Renal cortical epithelial cell (primary cell): Measurements from ENCODE around the gene IYD. TPM values are rescaled to one million over a fixed set of nuclear protein-coding genes. Genes with fewer than 3 reads are reported as not detected.

Source experiments
- DNase-seq: peaks from one replicate; pipeline ENCODE4 v3.0.0-alpha.2; 2011; ENCODE audit warnings: low read depth
- total RNA-seq: library from RNA; depleted of rRNA; stranded (reverse); fragments of >200 nt; gene quantifications from 2 replicates; pipeline ENCODE4 v1.2.3, GENCODE V29; 2014

Gene IYD
- under 0.01 and 0.30 TPM in 2 replicates for total RNA-seq

DNA sequence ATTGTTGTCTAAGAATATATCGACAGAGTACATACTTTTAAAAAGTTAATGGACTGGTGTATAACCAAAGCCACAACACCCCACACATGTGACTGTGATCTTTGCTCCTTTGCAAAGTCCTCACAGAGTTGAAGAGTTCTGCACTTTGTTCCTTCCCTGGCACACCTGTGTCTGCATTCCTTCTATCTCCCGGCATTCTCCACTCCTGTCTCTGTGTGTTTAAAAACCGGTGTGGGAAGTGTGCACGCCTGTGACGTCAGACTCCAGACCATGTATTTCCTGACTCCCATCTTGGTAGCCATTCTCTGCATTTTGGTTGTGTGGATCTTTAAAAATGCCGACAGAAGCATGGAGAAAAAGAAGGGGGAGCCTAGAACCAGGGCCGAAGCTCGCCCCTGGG is at the start of gene IYD:
TSS of gene IYD (plus strand) at position 251 of the 400 bp plus-strand sequence. CDS start at position 271, 20 bp downstream.
- DNase-seq: peak; percentile 77

DNA sequence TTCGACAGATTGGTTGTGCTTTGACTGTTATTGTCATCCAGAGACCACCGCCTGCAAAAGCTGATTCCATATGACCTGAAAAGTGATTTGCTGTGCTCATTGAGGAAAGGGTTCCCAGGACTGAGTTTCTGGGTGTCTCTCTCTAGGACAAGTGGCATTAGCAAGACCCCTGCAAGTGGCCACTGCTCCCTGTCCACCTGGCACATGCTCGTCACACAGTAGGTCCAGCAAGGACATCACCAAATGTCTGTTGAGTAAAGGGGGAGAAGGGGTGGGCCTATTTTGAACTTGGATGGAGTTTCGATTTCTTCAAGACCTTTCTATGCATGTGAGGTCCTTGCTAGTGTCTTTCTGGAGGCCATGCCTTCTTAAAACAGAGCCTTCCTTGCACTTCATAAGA is 48.9 kb upstream of the IYD start:
- DNase-seq: no peak

- DNase-seq: no peak
These were observed 48.4 kb upstream of the IYD start for GRCh38 chr6:150320442-150320841.

DNA sequence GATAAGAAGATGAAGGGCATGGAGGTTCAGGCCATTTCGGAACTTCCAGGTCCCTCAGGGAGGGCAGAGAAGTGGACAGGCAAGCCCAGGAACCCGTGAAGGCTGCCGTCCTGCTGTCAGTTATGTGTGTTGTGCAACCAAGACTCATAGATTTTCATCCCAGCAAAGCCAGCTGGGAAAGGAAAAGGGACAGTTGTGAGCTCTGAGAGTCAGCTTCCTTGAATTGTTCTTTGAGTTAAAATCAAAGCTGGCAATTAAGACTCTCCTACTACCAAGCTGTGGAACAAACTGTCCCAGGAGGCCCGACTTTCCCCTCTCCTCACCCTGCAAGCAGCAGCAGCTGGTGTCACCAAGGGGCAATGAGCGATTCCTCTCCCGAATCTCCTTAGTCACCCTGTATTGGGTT is 46.3 kb upstream of the IYD start:
- DNase-seq: no peak

- DNase-seq: no peak
These were observed 45.6 kb upstream of the IYD start for GRCh38 chr6:150323205-150323604.

- DNase-seq: peak; percentile 55
These were observed 44.8 kb upstream of the IYD start for GRCh38 chr6:150324044-150324443.

DNA sequence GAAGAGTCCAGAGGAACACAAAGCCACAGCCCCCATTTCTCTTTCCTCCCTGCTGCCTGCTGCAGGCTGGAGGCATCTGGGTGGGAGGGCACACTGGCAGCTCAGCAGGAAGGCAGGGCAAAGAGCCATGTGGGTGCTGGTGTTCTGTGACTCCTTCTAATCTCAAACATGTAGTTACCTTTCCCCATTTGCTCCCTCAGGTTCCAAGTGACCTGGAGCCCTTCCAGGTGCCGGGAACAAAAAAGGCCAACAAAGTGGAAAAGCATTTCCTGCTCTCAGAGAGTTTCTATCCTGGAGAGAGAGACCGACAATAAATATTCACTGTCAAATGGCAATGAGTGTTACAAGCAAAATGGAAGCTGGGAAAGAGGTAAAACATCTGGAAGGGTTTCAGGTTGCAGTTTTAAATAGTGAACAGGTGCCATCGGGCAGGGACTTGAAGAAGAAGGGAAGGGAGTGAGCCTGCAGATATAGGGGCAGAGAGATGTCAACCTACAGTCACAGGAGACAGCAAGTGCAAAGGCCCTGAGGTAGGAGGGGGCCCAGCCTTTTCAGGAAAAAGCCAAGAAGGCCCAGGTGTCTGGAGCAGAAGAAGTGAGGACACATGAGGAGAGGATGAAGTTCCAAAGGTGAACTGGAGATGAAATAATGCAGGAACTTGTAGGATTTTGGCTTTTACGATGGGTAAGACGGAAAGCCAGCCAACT is 43.6 kb upstream of the IYD start:
- DNase-seq: peak; percentile 61

GRCh38 chr6:150327117-150327774 is 41.6 kb upstream of the IYD start:
- no peak for DNase-seq

- DNase-seq: no peak
These were observed 39.9 kb upstream of the IYD start for GRCh38 chr6:150328744-150329405.

GRCh38 chr6:150331344-150331743 is 37.5 kb upstream of the IYD start:
- DNase-seq: no peak

DNA sequence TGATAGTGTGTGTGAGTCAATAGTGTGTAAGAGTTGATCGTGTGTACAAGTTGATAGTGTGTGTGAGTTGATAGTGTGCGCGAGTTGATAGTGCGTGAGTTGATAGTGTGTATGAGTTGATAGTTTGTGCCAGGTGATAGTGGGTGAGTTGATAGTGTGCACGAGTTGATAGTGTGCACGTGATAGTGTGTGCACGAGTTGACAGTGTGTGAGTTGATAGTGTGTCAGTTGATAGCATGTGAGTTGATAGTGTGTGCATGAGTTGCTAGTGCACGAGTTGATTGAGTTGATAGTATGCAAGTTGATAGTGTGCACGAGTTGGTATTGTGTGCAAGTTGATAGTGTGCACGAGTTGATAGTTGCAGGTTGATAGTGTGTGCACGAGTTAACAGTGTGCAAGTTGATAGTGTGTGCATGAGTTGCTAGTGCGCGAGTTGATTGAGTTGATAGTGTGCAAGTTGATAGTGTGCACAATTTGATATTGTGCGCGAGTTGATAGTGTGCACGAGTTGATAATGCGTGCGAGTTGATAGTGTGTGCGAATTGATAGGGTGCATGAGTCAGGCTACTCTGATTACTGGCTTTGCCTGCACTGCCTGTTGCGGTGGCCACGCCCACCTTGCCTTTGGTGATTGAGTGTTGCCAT is 35.8 kb upstream of the IYD start:
- DNase-seq: no peak

DNA sequence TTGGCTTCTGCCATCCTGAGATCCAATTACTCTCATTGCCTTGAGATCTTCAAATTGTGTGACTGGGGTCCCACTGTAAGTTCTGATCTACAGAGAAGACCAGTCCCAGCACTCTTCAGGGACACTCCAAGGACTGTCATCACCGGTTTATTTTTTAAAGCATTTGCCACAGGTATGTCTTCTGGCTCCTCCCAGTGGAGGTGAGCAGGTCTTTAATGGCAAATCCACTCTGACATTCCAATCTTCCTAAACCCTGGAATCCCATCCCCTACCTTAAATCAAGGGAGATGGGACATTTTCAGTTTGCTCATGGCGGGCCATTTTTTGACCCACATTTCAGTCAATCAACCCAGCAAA is 35.2 kb upstream of the IYD start:
- no peak for DNase-seq

DNA sequence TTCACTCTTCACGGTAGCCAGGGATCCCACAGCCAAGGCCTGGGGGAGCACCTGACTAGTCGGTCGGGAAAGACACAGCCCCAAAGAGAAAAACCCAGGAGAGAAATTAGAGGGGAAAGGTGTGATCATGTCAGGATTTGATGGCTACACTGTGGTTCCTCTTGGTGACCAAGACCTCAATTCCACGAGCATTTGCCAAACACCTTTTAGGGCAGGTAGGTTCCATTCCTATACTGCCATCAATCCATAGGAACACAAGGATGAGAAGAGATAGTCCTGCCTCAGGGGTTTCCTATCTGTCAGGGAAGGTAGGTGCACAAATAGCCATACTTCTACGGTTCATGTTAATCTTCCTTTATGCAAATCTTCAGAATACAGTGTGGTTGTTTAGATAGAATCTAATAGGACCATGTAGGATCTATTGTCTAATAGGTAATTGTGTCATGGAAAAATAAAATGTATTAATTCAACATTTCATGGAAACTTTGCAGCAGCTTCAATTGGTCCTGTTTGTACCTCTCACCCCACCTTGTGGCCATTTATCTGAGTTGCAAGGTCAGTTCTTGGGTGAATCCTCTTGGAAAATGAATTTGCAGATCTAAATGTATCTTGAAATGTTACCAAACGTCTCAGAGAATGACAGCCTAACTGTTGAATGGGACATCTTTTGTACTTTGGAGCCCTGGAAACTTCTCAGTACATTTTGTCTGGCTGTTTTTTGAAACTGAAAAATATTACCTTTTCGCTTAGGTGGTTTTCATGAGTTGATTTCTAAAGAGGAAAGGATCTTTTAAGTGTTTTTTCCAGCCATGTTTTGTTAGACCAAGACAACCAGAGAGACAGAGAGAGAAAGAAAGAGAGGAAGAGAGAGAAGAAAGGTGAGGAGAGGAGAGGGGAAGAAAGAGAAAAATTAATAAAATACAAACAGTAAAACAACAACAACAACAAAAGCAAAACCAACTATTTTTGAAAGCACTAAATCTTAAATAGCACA is 33.7 kb upstream of the IYD start:
- DNase-seq: peak; percentile 81

- DNase-seq: peak; percentile 94
These were observed 32.5 kb upstream of the IYD start for GRCh38 chr6:150336299-150336698.

GRCh38 chr6:150336708-150337107 is 32.1 kb upstream of the IYD start:
- DNase-seq: no peak

- no peak for DNase-seq
These were observed 26.7 kb upstream of the IYD start for GRCh38 chr6:150342126-150342525.

- peak; percentile 57 for DNase-seq
These were observed 25.4 kb upstream of the IYD start for GRCh38 chr6:150343434-150343833.

- DNase-seq: peak; percentile 44
These were observed 23.0 kb upstream of the IYD start for GRCh38 chr6:150345781-150346180.

DNA sequence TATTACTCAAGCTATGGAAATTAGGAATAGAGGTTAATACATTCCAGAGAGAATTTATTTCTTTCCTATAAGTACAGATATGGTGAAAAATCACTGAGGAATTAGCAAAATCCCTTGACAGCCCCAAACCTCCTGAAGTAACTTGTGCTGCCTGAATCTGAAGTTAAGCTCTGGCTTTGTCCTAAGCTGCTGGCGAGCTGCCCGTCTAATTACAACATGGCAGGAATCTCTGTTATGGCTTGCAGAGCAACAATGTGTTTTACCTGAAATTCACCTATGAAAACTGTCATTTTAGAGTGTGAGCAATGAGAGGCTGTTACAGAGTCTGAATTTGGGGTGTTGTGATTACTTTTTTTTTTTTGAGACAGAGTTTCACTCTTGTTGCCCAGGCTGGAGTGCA is 22.5 kb upstream of the IYD start:
- DNase-seq: no peak

- no peak for DNase-seq
These were observed 21.0 kb upstream of the IYD start for GRCh38 chr6:150347845-150348244.

GRCh38 chr6:150349546-150349945 is 19.3 kb upstream of the IYD start:
- no peak for DNase-seq
